Measurements from ENCODE around the gene NECAB2. TPM values are rescaled to one million over a fixed set of nuclear protein-coding genes. Genes with fewer than 3 reads are reported as not detected.

Gene NECAB2
- total RNA-seq, 1 donor from 2014 or later, result 12.6 TPM

DNA sequence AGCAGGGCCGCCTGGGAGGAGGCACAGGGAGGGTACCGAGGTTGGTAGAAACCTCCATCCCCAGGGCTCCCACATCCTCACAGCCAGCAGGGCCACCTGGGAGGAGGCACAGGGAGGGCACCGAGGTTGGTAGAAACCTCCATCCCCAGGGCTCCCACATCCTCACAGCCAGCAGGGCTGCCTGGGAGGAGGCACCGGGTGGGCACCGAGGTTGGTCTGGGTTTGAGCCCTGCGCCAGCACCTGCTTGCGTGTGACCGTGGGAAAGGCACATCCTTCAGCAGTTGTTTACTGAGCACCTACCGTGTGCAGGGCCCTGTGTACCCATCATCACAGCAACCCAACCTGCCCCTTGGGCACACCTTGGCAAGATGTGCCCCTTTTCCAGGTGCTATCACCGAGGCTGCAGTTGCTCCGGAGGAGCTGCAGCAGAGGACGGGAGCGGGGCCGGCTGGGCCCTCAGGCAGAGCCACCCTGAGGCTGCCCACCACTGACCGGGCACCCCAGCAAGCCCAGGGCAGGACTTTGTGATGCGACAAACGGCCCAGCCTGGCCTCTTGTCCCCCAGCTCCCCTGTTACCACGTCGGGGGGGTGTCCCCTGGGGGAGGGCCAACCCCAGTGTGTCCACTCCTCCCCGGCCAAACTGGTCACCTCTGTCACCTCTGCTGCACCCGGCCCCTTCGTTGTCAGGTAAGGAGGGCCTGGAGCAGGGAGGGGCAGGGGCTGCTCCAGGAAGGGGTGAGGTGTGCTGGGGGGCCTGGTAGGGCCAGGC, 37.1 kb upstream of the NECAB2 start:
- Histone ChIP-seq H3K27ac (no peak overlapping the region), H3K79me2 (ENCODE audit: low read depth) (no peaks in the 10 kb centered on the region), H3K27me3 (no peaks in the 10 kb centered on the region), H3K36me3 (no peaks in the 10 kb centered on the region), H3K4me3 (no peak overlapping the region), H3K4me1 (peaks cover 11% of the 10 kb centered on the region), H4K20me1 (ENCODE audit: low read depth) (no peaks in the 10 kb centered on the region), H3F3A (ENCODE audit: low read depth) (peaks cover 12% of the 10 kb centered on the region), H2AFZ (replicated peaks) (no peak overlapping the region), H3K4me2 (no peak overlapping the region), H3K9me3 (ENCODE audit: low read depth) (no peaks in the 10 kb centered on the region), H3K9ac (no peak overlapping the region)
- TF ChIP-seq, protein P1, sequence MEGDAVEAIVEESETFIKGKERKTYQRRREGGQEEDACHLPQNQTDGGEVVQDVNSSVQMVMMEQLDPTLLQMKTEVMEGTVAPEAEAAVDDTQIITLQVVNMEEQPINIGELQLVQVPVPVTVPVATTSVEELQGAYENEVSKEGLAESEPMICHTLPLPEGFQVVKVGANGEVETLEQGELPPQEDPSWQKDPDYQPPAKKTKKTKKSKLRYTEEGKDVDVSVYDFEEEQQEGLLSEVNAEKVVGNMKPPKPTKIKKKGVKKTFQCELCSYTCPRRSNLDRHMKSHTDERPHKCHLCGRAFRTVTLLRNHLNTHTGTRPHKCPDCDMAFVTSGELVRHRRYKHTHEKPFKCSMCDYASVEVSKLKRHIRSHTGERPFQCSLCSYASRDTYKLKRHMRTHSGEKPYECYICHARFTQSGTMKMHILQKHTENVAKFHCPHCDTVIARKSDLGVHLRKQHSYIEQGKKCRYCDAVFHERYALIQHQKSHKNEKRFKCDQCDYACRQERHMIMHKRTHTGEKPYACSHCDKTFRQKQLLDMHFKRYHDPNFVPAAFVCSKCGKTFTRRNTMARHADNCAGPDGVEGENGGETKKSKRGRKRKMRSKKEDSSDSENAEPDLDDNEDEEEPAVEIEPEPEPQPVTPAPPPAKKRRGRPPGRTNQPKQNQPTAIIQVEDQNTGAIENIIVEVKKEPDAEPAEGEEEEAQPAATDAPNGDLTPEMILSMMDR (IDR thresholded peaks at IDR 0.05), result no peak
- TF ChIP-seq EZH2 (IDR thresholded peaks at IDR 0.05) (no peak), EZH2phosphoT487 (IDR thresholded peaks at IDR 0.05) (no peak)
- Mint-ChIP-seq H3K27ac (no peak overlapping the region), H3K4me3 (no peak overlapping the region), H3K9me3 (no peaks in the 10 kb centered on the region), H3K27me3 (ENCODE audit: insufficient read depth, low read depth) (peaks cover 14% of the 10 kb centered on the region), H3K36me3 (no peaks in the 10 kb centered on the region), H3K4me1 (peaks cover 18% of the 10 kb centered on the region)
- no peak for DNase-seq (ENCODE audit: low spot score)

DNA sequence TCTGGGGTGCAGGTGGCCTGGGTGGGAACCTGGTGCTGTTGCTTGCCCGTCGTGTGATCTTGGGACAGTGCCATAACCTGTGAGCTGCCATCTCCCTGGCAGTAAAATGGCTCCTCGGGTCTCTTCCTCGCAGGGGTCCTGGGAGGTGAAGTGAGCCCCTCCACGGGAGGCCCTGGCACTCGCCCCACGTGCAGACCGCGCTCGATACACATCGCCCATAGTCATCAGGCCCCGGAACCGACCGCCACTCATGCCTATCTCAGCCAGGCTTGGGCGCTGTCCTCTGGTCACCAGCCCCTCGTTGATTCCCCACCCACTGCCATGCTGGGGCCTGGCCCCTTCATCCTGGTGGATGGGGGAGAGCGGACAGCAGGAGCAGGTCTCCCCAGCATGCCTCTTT, 36.5 kb upstream of the NECAB2 start:
- Mint-ChIP-seq H3K9me3 (no peaks in the 10 kb centered on the region), H3K27ac (no peak overlapping the region), H3K4me3 (no peak overlapping the region), H3K4me1 (peaks cover 16% of the 10 kb centered on the region), H3K36me3 (no peaks in the 10 kb centered on the region), H3K27me3 (ENCODE audit: insufficient read depth, low read depth) (peaks cover 12% of the 10 kb centered on the region)
- TF ChIP-seq, protein P1 (IDR thresholded peaks at IDR 0.05), result no peak
- TF ChIP-seq EZH2phosphoT487 (IDR thresholded peaks at IDR 0.05) (no peak), EZH2 (IDR thresholded peaks at IDR 0.05) (no peak)
- Histone ChIP-seq H3K4me1 (peaks cover 8% of the 10 kb centered on the region), H3K79me2 (ENCODE audit: low read depth) (no peaks in the 10 kb centered on the region), H3F3A (ENCODE audit: low read depth) (peaks cover 12% of the 10 kb centered on the region), H3K36me3 (no peaks in the 10 kb centered on the region), H3K9ac (no peak overlapping the region), H3K4me3 (no peak overlapping the region), H4K20me1 (ENCODE audit: low read depth) (no peaks in the 10 kb centered on the region), H2AFZ (replicated peaks) (no peak overlapping the region), H3K4me2 (no peak overlapping the region), H3K27ac (no peak overlapping the region), H3K27me3 (no peaks in the 10 kb centered on the region), H3K9me3 (ENCODE audit: low read depth) (no peaks in the 10 kb centered on the region)
- no peak for DNase-seq (ENCODE audit: low spot score)

DNA sequence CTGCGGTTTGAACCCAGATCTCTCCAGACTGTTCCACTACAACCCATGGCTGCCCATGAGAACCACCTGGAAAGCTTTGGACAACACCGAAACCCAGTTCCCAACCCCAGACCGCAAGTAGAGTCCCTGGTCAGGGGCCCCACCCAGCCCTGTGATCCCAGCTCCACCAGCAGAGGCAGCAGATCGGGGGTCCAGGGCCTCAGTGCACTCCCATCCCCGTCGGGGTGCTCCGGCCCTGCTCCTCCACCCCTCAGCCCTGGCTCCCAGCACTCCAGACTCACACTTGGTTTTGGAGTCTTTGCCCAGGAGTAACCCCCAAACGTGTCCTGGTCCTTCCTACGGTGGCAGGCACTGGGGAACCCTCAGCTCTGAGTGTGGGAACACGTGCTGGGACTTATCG, 35.7 kb upstream of the NECAB2 start:
- Histone ChIP-seq H3K79me2 (ENCODE audit: low read depth) (no peaks in the 10 kb centered on the region), H3K27ac (no peak overlapping the region), H3K36me3 (no peaks in the 10 kb centered on the region), H3K9ac (no peak overlapping the region), H4K20me1 (ENCODE audit: low read depth) (no peaks in the 10 kb centered on the region), H3F3A (ENCODE audit: low read depth) (peaks cover 6% of the 10 kb centered on the region), H2AFZ (replicated peaks) (no peak overlapping the region), H3K9me3 (ENCODE audit: low read depth) (no peaks in the 10 kb centered on the region), H3K4me1 (peaks cover 3% of the 10 kb centered on the region), H3K27me3 (no peaks in the 10 kb centered on the region), H3K4me2 (no peak overlapping the region), H3K4me3 (no peak overlapping the region)
- no peak for DNase-seq (ENCODE audit: low spot score)
- Mint-ChIP-seq H3K27me3 (ENCODE audit: insufficient read depth, low read depth) (peaks cover 12% of the 10 kb centered on the region), H3K9me3 (no peaks in the 10 kb centered on the region), H3K27ac (no peak overlapping the region), H3K4me1 (peaks cover 15% of the 10 kb centered on the region), H3K4me3 (no peak overlapping the region), H3K36me3 (no peaks in the 10 kb centered on the region)
- TF ChIP-seq, protein P1 (IDR thresholded peaks at IDR 0.05), result no peak
- TF ChIP-seq EZH2 (IDR thresholded peaks at IDR 0.05) (no peak), EZH2phosphoT487 (IDR thresholded peaks at IDR 0.05) (no peak)

Data from neural progenitor cell (in vitro differentiated cells).